GM23338 (cell line): ENCODE data around the gene CTNNA1. TPM values are rescaled to one million over a fixed set of nuclear protein-coding genes. Genes with fewer than 3 reads are reported as not detected.

ENCODE experiments used
- ATAC-seq: fragments of 200-7000 bp; cut with Tn5 transposase; 3 replicates; pipeline ENCODE4 v1.9.1; 2020
- DNase-seq: peaks from one replicate; pipeline ENCODE4 v3.0.0-alpha.2; 2015; ENCODE audit warnings: low spot score
- H2AFZ ChIP-seq: fragments of 200-600 bp; sonication (generic); 2 replicates; pipeline ENCODE4 v1.8.0; 2016; ENCODE audit warnings: antibody characterized with exemption, mild to moderate bottlenecking, moderate library complexity
- H3F3A ChIP-seq: fragments of 200-600 bp; sonication (generic); replicated peaks from 2 replicates; pipeline ENCODE4 v1.8.0; 2017; ENCODE audit warnings: antibody characterized with exemption, mixed run types, low read depth
- H3K27ac ChIP-seq: fragments of 200-600 bp; sonication (generic); 2 replicates; pipeline ENCODE4 v1.6.1; 2016; ENCODE audit warnings: low read depth
- H3K27me3 ChIP-seq: fragments of 200-600 bp; sonication (generic); 2 replicates; pipeline ENCODE4 v1.8.0; 2016; ENCODE audit warnings: mild to moderate bottlenecking, mixed run types, moderate library complexity; ENCODE audit not compliant: insufficient read depth
- H3K36me3 ChIP-seq: fragments of 200-600 bp; sonication (generic); 2 replicates; pipeline ENCODE4 v1.8.0; 2016; ENCODE audit warnings: mild to moderate bottlenecking; ENCODE audit not compliant: insufficient read depth
- H3K4me1 ChIP-seq: fragments of 200-600 bp; sonication (generic); 2 replicates; pipeline ENCODE4 v1.8.0; 2016; ENCODE audit warnings: mild to moderate bottlenecking, moderate library complexity; ENCODE audit not compliant: insufficient read depth
- H3K4me2 ChIP-seq: fragments of 200-600 bp; sonication (generic); 2 replicates; pipeline ENCODE4 v1.7.1; 2017; ENCODE audit warnings: mixed run types
- H3K4me3 ChIP-seq: fragments of 200-600 bp; sonication (generic); 2 replicates; pipeline ENCODE4 v1.6.1; 2016; ENCODE audit warnings: mixed run types
- H3K79me2 ChIP-seq: fragments of 200-600 bp; sonication (generic); replicated peaks from 2 replicates; pipeline ENCODE4 v1.8.0; 2017; ENCODE audit warnings: mild to moderate bottlenecking; ENCODE audit not compliant: insufficient read depth
- H3K9me2 ChIP-seq: fragments of 200-600 bp; sonication (generic); 2 replicates; pipeline ENCODE4 v1.8.0; 2017; ENCODE audit not compliant: insufficient read depth
- H4K20me1 ChIP-seq: fragments of 200-600 bp; sonication (generic); replicated peaks from 2 replicates; pipeline ENCODE4 v1.8.0; 2017; ENCODE audit warnings: mild to moderate bottlenecking; ENCODE audit not compliant: insufficient read depth
- H3K27ac Mint-ChIP-seq: 2 replicates; pipeline ENCODE4 v1.8.0; 2020; ENCODE audit warnings: inconsistent platforms, mild to moderate bottlenecking, moderate library complexity, mixed read lengths
- H3K27me3 Mint-ChIP-seq: 3 replicates; pipeline ENCODE4 v1.8.0; 2022; ENCODE audit warnings: low read depth, mild to moderate bottlenecking, moderate library complexity, mixed read lengths, inconsistent platforms; ENCODE audit not compliant: insufficient read depth, poor library complexity
- H3K36me3 Mint-ChIP-seq: 3 replicates; pipeline ENCODE4 v1.8.0; 2021; ENCODE audit warnings: low read depth, mild to moderate bottlenecking, inconsistent platforms, moderate library complexity, mixed read lengths
- H3K4me1 Mint-ChIP-seq: 3 replicates; pipeline ENCODE4 v1.8.0; 2020; ENCODE audit warnings: mild to moderate bottlenecking, inconsistent platforms, mixed read lengths
- H3K4me3 Mint-ChIP-seq: 3 replicates; pipeline ENCODE4 v1.8.0; 2021; ENCODE audit warnings: moderate library complexity, mild to moderate bottlenecking, inconsistent platforms, mixed read lengths
- H3K9me3 Mint-ChIP-seq: 3 replicates; pipeline ENCODE4 v1.8.0; 2020; ENCODE audit warnings: moderate library complexity, mild to moderate bottlenecking, inconsistent platforms, mixed read lengths
- CREB1 ChIP-seq: fragments of 250-450 bp; sonication (Bioruptor Pico); IDR thresholded peaks from 2 replicates; pipeline ENCODE4 v1.5.0; 2020; ENCODE audit warnings: low read depth, mild to moderate bottlenecking, moderate library complexity
- ETS1 ChIP-seq: IDR thresholded peaks from 2 replicates; pipeline ENCODE4 v1.6.1; 2016; ENCODE audit warnings: antibody characterized with exemption
- EZH2phosphoT487 ChIP-seq: fragments of 200-600 bp; sonication (generic); IDR thresholded peaks from one replicate; pipeline ENCODE4 v1.8.1; 2018; ENCODE audit warnings: antibody characterized with exemption; ENCODE audit not compliant: unreplicated experiment
- JUNB ChIP-seq: IDR thresholded peaks from one replicate; pipeline ENCODE4 v1.6.1; 2016; ENCODE audit warnings: antibody characterized with exemption; ENCODE audit not compliant: unreplicated experiment
- NANOG ChIP-seq: IDR thresholded peaks from 2 replicates; pipeline ENCODE4 v1.6.1; 2016; ENCODE audit warnings: antibody characterized with exemption, borderline replicate concordance
- POLR2AphosphoS5 ChIP-seq: IDR thresholded peaks from 2 replicates; pipeline ENCODE4 v1.6.1; 2016; ENCODE audit warnings: antibody characterized with exemption, low read depth
- STAT1 ChIP-seq: IDR thresholded peaks from one replicate; pipeline ENCODE4 v1.6.1; 2016; ENCODE audit warnings: antibody characterized with exemption; ENCODE audit not compliant: unreplicated experiment
- ZNF114 ChIP-seq: fragments of 250-450 bp; sonication (Bioruptor Pico); IDR thresholded peaks from 2 replicates; pipeline ENCODE4 v1.5.0; 2020; ENCODE audit warnings: mild to moderate bottlenecking, moderate library complexity
- ZNF331 ChIP-seq: fragments of 250-450 bp; sonication (Bioruptor Pico); IDR thresholded peaks from 2 replicates; pipeline ENCODE4 v1.5.0; 2020; ENCODE audit warnings: low read depth, mild to moderate bottlenecking, moderate library complexity
- polyA plus RNA-seq: library from polyadenylated mRNA; unstranded; fragments of >200 nt; fragmentation: Nextera tagmentation; extraction: Ambion mirVana; gene quantifications from 2 replicates; pipeline ENCODE4 v1.2.1, GENCODE V29; 2016
- total RNA-seq: library from RNA; depleted of rRNA; stranded (reverse); fragments of >200 nt; shearing (Covaris generic); gene quantifications from 2 replicates; pipeline ENCODE4 v1.2.3, GENCODE V29; 2014
- TF ChIP-seq, protein P1 (sequence below), 2 experiments: fragments of 200-600 bp in 1 of 2; sonication (generic) in 1 of 2; conservative IDR thresholded peaks; 2 replicates each; pipeline versions ENCODE4 v1.5.1 to v1.6.1; 2016 to 2017; ENCODE audit warnings: antibody characterized with exemption in 2 of 2, low read depth in 2 of 2, mild to moderate bottlenecking in 2 of 2, moderate library complexity in 1 of 2

CTNNA1 gene
- total and polyA plus RNA-seq, 2 experiments from 2014 or later = 111 to 348 TPM

DNA sequence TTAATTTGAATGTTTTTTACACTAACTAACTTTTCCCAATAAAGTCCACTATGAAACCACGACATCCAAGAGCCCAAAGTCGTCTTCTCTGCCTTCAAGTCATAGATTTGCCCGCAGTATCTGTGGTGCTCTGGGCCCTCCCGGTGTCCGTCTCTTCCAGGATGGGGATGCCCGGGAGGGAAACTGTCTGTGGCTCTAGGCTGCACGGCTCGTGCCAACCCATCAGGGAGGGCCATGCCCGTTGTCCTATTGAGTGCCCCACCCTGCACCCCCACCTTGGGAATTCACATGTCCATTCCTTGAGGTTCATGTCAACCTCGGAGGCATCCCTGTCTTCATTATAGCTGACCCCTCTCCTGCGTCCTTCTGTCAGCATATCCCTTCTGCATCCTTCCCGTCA, 181.7 kb downstream of the CTNNA1 start:
- no peak for ATAC-seq
- H3K27ac Mint-ChIP-seq = no peak overlapping the region

DNA sequence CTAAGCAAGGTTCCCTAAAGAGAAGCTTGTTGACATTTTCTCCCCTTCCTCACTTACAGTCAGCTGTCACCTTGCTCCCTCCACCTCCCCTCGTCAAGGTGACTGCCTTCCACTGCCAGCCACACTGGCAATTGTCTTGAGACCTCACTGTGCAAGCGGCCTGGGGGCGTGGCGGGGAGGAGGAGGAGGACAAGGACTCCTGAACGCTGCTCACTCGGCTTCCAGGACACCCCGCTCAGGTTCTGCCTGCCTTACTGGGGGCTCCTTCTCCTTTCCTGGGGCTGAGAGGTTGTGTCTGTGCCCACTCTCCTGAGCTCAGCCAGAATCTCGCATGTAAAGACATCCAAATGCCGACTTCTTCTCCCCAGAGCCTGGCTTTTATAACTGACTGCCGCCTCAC, 182.2 kb downstream of the CTNNA1 start:
- H3K9me3 Mint-ChIP-seq = no peaks in the 10 kb centered on the region

More for the DNA sequence above, 181.7 kb downstream of the CTNNA1 start:
- no peaks in the 10 kb centered on the region for H3K79me2 ChIP-seq
- H2AFZ ChIP-seq = no peak overlapping the region
- Mint-ChIP-seq H3K36me3 (peaks cover 61% of the 10 kb centered on the region), H3K4me3 (no peak overlapping the region), H3K9me3 (no peaks in the 10 kb centered on the region), H3K27me3 (peaks cover 23% of the 10 kb centered on the region), H3K4me1 (peaks cover 43% of the 10 kb centered on the region)
- H3K4me2 ChIP-seq = no peak overlapping the region
- no peaks in the 10 kb centered on the region for H3F3A ChIP-seq
- no peaks in the 10 kb centered on the region for H3K27me3 ChIP-seq
- H4K20me1 ChIP-seq = no peaks in the 10 kb centered on the region; the same call in 1 of the 2 replicates
- no peaks in the 10 kb centered on the region for H3K9me2 ChIP-seq
- TF ChIP-seq POLR2AphosphoS5 (no peak), ZNF331 (CRISPR knock-in tag) (no peak), EZH2phosphoT487 (no peak), ZNF114 (CRISPR knock-in tag) (no peak)
- DNase-seq = no peak
- H3K27ac ChIP-seq = no peak overlapping the region
- no peak overlapping the region for H3K4me3 ChIP-seq
- peaks cover 10% of the 10 kb centered on the region for H3K4me1 ChIP-seq
- peaks cover 32% of the 10 kb centered on the region for H3K36me3 ChIP-seq

More for the DNA sequence above, 182.2 kb downstream of the CTNNA1 start:
- DNase-seq (no peak), ATAC-seq (no peak)
- Histone ChIP-seq H3K27ac (no peak overlapping the region), H3K27me3 (no peaks in the 10 kb centered on the region), H2AFZ (no peak overlapping the region), H3K36me3 (peaks cover 29% of the 10 kb centered on the region), H3K9me2 (no peaks in the 10 kb centered on the region), H3K79me2 (no peaks in the 10 kb centered on the region), H3K4me1 (peaks cover 10% of the 10 kb centered on the region), H3K4me3 (no peak overlapping the region), H3K4me2 (no peak overlapping the region), H4K20me1 (no peaks in the 10 kb centered on the region), H3F3A (no peaks in the 10 kb centered on the region)
- H3K36me3 Mint-ChIP-seq = peaks cover 57% of the 10 kb centered on the region
- H3K27me3 Mint-ChIP-seq = peaks cover 23% of the 10 kb centered on the region
- peaks cover 43% of the 10 kb centered on the region for H3K4me1 Mint-ChIP-seq
- peak overlapping the region; percentile 47; the same call in 1 of the 2 replicates for H3K27ac Mint-ChIP-seq
- no peak for TF ChIP-seq JUNB
- TF ChIP-seq, protein P1, sequence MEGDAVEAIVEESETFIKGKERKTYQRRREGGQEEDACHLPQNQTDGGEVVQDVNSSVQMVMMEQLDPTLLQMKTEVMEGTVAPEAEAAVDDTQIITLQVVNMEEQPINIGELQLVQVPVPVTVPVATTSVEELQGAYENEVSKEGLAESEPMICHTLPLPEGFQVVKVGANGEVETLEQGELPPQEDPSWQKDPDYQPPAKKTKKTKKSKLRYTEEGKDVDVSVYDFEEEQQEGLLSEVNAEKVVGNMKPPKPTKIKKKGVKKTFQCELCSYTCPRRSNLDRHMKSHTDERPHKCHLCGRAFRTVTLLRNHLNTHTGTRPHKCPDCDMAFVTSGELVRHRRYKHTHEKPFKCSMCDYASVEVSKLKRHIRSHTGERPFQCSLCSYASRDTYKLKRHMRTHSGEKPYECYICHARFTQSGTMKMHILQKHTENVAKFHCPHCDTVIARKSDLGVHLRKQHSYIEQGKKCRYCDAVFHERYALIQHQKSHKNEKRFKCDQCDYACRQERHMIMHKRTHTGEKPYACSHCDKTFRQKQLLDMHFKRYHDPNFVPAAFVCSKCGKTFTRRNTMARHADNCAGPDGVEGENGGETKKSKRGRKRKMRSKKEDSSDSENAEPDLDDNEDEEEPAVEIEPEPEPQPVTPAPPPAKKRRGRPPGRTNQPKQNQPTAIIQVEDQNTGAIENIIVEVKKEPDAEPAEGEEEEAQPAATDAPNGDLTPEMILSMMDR (conservative IDR thresholded peaks at IDR 0.05; ENCODE audit: low read depth in 2 of 2) = no peak
- no peak for TF ChIP-seq STAT1
- no peak for TF ChIP-seq ETS1
- no peak for TF ChIP-seq CREB1
- no peak for TF ChIP-seq NANOG
- TF ChIP-seq EZH2phosphoT487 = no peak
- H3K4me3 Mint-ChIP-seq = no peak overlapping the region
